Measurements from ENCODE around the gene ATG16L1.

Gene ATG16L1

GRCh38 chr2:233251306-233252116, at the start of gene ATG16L1:
TSS of gene ATG16L1 (plus strand) at chr2:233251673. CDS start at chr2:233251828, 155 bp downstream.
- peak within 1 kb of the TSS; percentile 93 for H3K4me3 ChIP-seq
- DNase-seq (ENCODE audit: low spot score): peak; percentile 96
- peak within 1 kb of the TSS; percentile 59 to 85 for H3K27ac ChIP-seq
- TF ChIP-seq CTCF (IDR thresholded peaks at IDR 0.05): peak; percentile 71

GRCh38 chr2:233202531-233202944, 48.9 kb upstream of the ATG16L1 start:
- no peak for DNase-seq (ENCODE audit: low spot score)
- Histone ChIP-seq H3K27ac (no peak overlapping the region), H3K4me3 (no peak overlapping the region)
- TF ChIP-seq CTCF (IDR thresholded peaks at IDR 0.05): no peak

GRCh38 chr2:233203060-233203459, 48.4 kb upstream of the ATG16L1 start:
- no peak for TF ChIP-seq CTCF (IDR thresholded peaks at IDR 0.05)
- Histone ChIP-seq H3K27ac (no peak overlapping the region), H3K4me3 (no peak overlapping the region)
- no peak for DNase-seq (ENCODE audit: low spot score)

- DNase-seq (ENCODE audit: low spot score): no peak
- Histone ChIP-seq H3K4me3 (no peak overlapping the region), H3K27ac (no peak overlapping the region)
- no peak for TF ChIP-seq CTCF (IDR thresholded peaks at IDR 0.05)
Measured at GRCh38 chr2:233204286-233204936, 47.1 kb upstream of the ATG16L1 start.

GRCh38 chr2:233208382-233209116, 42.9 kb upstream of the ATG16L1 start:
- no peak for DNase-seq (ENCODE audit: low spot score)
- no peak for TF ChIP-seq CTCF (IDR thresholded peaks at IDR 0.05)
- Histone ChIP-seq H3K27ac (no peak overlapping the region), H3K4me3 (no peak overlapping the region)

GRCh38 chr2:233209117-233209532, 42.3 kb upstream of the ATG16L1 start:
- no peak overlapping the region for H3K4me3 ChIP-seq
- peak overlapping the region in 1 of 2 donors; percentile 42 for H3K27ac ChIP-seq
- TF ChIP-seq CTCF (IDR thresholded peaks at IDR 0.05): no peak
- DNase-seq (ENCODE audit: low spot score): no peak

Measured in coronary artery (tissue), 2 donors.